IPS-20b (cell line): Measurements from ENCODE around the gene HNRNPR.
"Not testable (repeated sequence)": the region's sequence is repeated elsewhere in the genome, so short reads cannot be mapped to it uniquely, and the experiment has no call there.

ENCODE experiments used
- H3K27ac ChIP-seq: one replicate; pipeline ENCODE4 v1.5.1; 2013; ENCODE audit warnings: low read length
- H3K27me3 ChIP-seq: 2 replicates; pipeline ENCODE4 v1.6.1; 2013; ENCODE audit warnings: mild to moderate bottlenecking, low read length, inconsistent platforms; ENCODE audit not compliant: insufficient read depth
- H3K36me3 ChIP-seq: 2 replicates; pipeline ENCODE4 v1.6.1; 2013; ENCODE audit warnings: low read depth, mild to moderate bottlenecking, inconsistent platforms, low read length, moderate library complexity; ENCODE audit not compliant: insufficient read depth
- H3K4me1 ChIP-seq: 2 replicates; pipeline ENCODE4 v1.6.1; 2013; ENCODE audit warnings: mild to moderate bottlenecking, control low read depth, inconsistent platforms, low read length, moderate library complexity; ENCODE audit not compliant: insufficient read depth
- H3K4me3 ChIP-seq: 2 replicates; pipeline ENCODE4 v1.5.1; 2013; ENCODE audit warnings: mild to moderate bottlenecking, low read length, inconsistent platforms
- H3K9ac ChIP-seq: 2 replicates; pipeline ENCODE4 v1.6.1; 2013; ENCODE audit warnings: low read depth, mild to moderate bottlenecking, inconsistent platforms, low read length, moderate library complexity
- H3K9me3 ChIP-seq: 2 replicates; pipeline ENCODE4 v1.6.1; 2013; ENCODE audit warnings: mild to moderate bottlenecking, low read depth, low read length, inconsistent platforms; ENCODE audit not compliant: insufficient read depth

Gene HNRNPR

GRCh38 chr1:23343221-23344110 is 618 bp downstream of the HNRNPR start:
- Histone ChIP-seq H3K4me1 (peaks cover 25% of the 10 kb centered on the region; the same call in 1 of the 2 replicates), H3K36me3 (peaks cover 7% of the 10 kb centered on the region; the same call in 1 of the 2 replicates), H3K27ac (peak overlapping the region; percentile 29), H3K9me3 (no peaks in the 10 kb centered on the region), H3K27me3 (peaks cover 28% of the 10 kb centered on the region), H3K4me3 (peak overlapping the region; percentile 84), H3K9ac (peak overlapping the region; percentile 88)

GRCh38 chr1:23341931-23342692 is 2.0 kb downstream of the HNRNPR start:
- peak overlapping the region; percentile 88 for H3K9ac ChIP-seq
- H3K27ac ChIP-seq: no peak overlapping the region

GRCh38 chr1:23339632-23340031 is 4.5 kb downstream of the HNRNPR start:
- Histone ChIP-seq H3K4me3 (peak overlapping the region; percentile 84; the same call in 1 of the 2 replicates), H3K36me3 (peaks cover 41% of the 10 kb centered on the region), H3K9me3 (no peaks in the 10 kb centered on the region), H3K4me1 (peaks cover 25% of the 10 kb centered on the region; the same call in 1 of the 2 replicates), H3K27ac (no peak overlapping the region), H3K27me3 (no peaks in the 10 kb centered on the region), H3K9ac (no peak overlapping the region)

More at GRCh38 chr1:23341931-23342692, 2.0 kb downstream of the HNRNPR start:
- Histone ChIP-seq H3K36me3 (peaks cover 21% of the 10 kb centered on the region), H3K4me3 (peak overlapping the region; percentile 84), H3K4me1 (peaks cover 25% of the 10 kb centered on the region; the same call in 1 of the 2 replicates), H3K27me3 (peaks cover 15% of the 10 kb centered on the region), H3K9me3 (no peaks in the 10 kb centered on the region)

DNA sequence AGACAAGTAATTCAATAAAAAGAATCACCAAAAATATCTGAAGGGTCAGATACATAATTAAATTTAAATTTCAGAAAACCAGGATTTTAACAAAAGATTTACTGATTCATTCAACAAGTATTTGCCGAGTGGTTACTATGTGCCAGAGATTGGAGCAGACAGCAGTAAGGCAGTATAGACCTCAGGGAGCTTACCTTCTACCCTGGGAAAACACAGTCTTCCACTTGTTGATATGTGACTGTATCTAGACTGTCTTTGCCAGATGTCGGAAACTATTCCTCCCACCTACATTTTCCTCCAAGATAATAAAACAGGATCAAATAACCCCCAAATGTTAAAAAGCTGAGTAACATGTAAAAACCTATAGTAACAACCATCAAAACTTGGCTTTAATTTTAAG is 6.2 kb downstream of the HNRNPR start:
- peaks cover 58% of the 10 kb centered on the region for H3K36me3 ChIP-seq

GRCh38 chr1:23331713-23332112 is 12.4 kb downstream of the HNRNPR start:
- no peaks in the 10 kb centered on the region for H3K4me1 ChIP-seq
- H3K9me3 ChIP-seq: no peaks in the 10 kb centered on the region
- H3K4me3 ChIP-seq: no peak overlapping the region
- H3K36me3 ChIP-seq: peaks cover 93% of the 10 kb centered on the region
- H3K27me3 ChIP-seq: no peaks in the 10 kb centered on the region
- H3K27ac ChIP-seq: no peak overlapping the region
- no peak overlapping the region for H3K9ac ChIP-seq

More for the DNA sequence above, 6.2 kb downstream of the HNRNPR start:
- Histone ChIP-seq H3K27ac (no peak overlapping the region), H3K9ac (no peak overlapping the region), H3K4me1 (peaks cover 25% of the 10 kb centered on the region; the same call in 1 of the 2 replicates), H3K4me3 (no peak overlapping the region), H3K9me3 (no peaks in the 10 kb centered on the region), H3K27me3 (no peaks in the 10 kb centered on the region)

DNA sequence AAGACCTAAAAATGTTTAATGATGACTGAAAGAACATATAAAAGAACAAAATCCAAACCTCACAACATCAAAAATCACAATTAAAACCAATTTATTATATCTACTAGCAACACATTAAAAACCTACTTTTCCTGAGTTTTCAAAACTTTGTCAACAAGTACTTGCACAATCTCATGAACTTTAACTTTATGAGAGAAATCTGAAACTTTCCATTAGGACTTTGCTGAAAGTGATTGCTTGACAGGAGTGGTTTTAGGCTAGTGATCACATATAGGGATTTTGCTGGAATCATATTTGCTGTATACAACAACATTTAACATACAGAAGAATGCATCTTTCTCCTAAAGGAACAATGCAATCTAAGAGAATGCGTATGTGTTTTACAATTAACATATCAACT is 13.2 kb downstream of the HNRNPR start:
- Histone ChIP-seq H3K36me3 (peaks cover 95% of the 10 kb centered on the region), H3K4me1 (no peaks in the 10 kb centered on the region), H3K9ac (no peak overlapping the region), H3K9me3 (no peaks in the 10 kb centered on the region), H3K4me3 (no peak overlapping the region), H3K27ac (no peak overlapping the region), H3K27me3 (no peaks in the 10 kb centered on the region)

- no peaks in the 10 kb centered on the region for H3K27me3 ChIP-seq
- H3K36me3 ChIP-seq: peaks cover 86% of the 10 kb centered on the region
- no peak overlapping the region for H3K27ac ChIP-seq
- no peak overlapping the region for H3K9ac ChIP-seq
- H3K4me1 ChIP-seq: no peaks in the 10 kb centered on the region
- H3K9me3 ChIP-seq: no peaks in the 10 kb centered on the region
- H3K4me3 ChIP-seq: no peak overlapping the region
Observed at GRCh38 chr1:23325393-23325792, 18.7 kb downstream of the HNRNPR start.

DNA sequence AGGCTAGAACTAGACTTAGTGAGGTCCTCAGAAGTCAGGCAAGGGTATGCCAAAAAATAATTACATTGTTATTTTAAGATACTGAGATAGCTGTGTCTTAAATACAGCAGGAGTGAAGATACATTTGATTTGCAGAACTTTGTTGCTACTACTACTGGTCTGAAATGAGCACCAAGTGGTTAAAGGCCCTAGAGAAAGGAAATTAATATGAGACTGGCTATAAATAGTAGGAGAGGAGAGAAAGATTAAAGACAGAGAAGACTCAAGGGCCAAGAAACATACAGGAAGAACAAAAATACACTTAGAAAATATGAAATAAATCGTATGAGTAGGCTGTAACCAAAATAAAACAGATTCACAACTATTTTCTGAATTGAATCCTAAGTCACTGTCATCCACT is 21.3 kb downstream of the HNRNPR start:
- H3K9me3 ChIP-seq: no peaks in the 10 kb centered on the region
- H3K27ac ChIP-seq: no peak overlapping the region
- H3K36me3 ChIP-seq: peaks cover 86% of the 10 kb centered on the region
- no peak overlapping the region for H3K4me3 ChIP-seq
- no peaks in the 10 kb centered on the region for H3K27me3 ChIP-seq
- no peak overlapping the region for H3K9ac ChIP-seq
- H3K4me1 ChIP-seq: no peaks in the 10 kb centered on the region

- Histone ChIP-seq H3K4me1 (peaks cover 15% of the 10 kb centered on the region), H3K36me3 (peaks cover 85% of the 10 kb centered on the region)
- H3K27me3 ChIP-seq, H3K9me3 ChIP-seq, H3K4me3 ChIP-seq, H3K9ac ChIP-seq, H3K27ac ChIP-seq: not testable (repeated sequence)
Observed at GRCh38 chr1:23310280-23310679, 33.8 kb downstream of the HNRNPR start.

- Histone ChIP-seq H3K4me1 (peaks cover 12% of the 10 kb centered on the region), H3K27me3 (no peaks in the 10 kb centered on the region), H3K9me3 (no peaks in the 10 kb centered on the region), H3K4me3 (no peak overlapping the region), H3K36me3 (peaks cover 82% of the 10 kb centered on the region), H3K27ac (no peak overlapping the region), H3K9ac (no peak overlapping the region)
Observed at GRCh38 chr1:23304140-23304620, 39.9 kb downstream of the HNRNPR start.

DNA sequence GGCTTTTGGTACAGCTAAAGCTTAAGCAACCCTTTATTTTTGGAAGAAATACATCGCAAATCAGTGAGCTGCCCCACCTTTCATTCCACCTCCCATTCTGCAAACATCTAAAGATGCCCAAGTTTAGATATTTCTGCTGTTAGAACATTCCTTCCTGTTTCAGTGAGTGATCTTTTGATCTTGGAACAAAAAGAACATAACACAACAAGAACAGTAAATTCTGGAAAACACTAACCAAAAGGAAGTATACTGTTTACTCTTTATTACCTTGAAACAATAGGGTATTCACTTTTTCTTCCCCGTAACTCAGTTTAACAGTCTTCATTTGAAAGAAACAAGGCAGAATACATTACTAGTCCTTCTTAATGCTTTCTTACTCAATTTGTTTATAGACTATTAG is 40.6 kb downstream of the HNRNPR start:
- Histone ChIP-seq H3K27ac (no peak overlapping the region), H3K9ac (no peak overlapping the region), H3K27me3 (no peaks in the 10 kb centered on the region), H3K4me1 (peaks cover 5% of the 10 kb centered on the region; the same call in 1 of the 2 replicates), H3K9me3 (no peaks in the 10 kb centered on the region), H3K4me3 (no peak overlapping the region), H3K36me3 (peaks cover 82% of the 10 kb centered on the region)
